HepG2 (cell line): ENCODE measurements around the gene ATP6V1G2. TPM values are rescaled to one million over a fixed set of nuclear protein-coding genes. Genes with fewer than 3 reads are reported as not detected.

ENCODE experiments used
- ATAC-seq: fragments of 200-7000 bp; cut with Tn5 transposase; 3 replicates; pipeline ENCODE4 v1.9.1; 2020; ENCODE audit warnings: mild to moderate bottlenecking, moderate library complexity
- BruUV-seq: library from RNA; stranded (reverse); fragments of 400-500 nt; replicated peaks from 2 replicates; lab custom pipeline; 2021; lab: Mats Ljungman, UMichigan
- CTCF ChIA-PET: fragments of 300-600 bp; formaldehyde crosslinking; extraction: SDS; loops from one replicate; lab custom pipeline; 2021; ENCODE audit warnings: low total read pairs, inconsistent platforms, low intra/inter-chr PET ratio; lab: Yijun Ruan, JAX
- POLR2A ChIA-PET: fragments of 350-600 bp; sonication (Branson Sonifier 250); formaldehyde crosslinking; loops from one replicate; lab custom pipeline; 2020; ENCODE audit warnings: antibody characterized with exemption, inconsistent platforms; lab: Yijun Ruan, JAX
- DNase-seq: peaks from one replicate; pipeline ENCODE4 v3.0.0-alpha.2; 2015; ENCODE audit warnings: low spot score
- FAIRE-seq: peaks from 3 replicates; lab custom pipeline; 2011; peaks lifted over from hg19 to GRCh38; lab: Jason Lieb, UNC
- H2AFZ ChIP-seq: one replicate; pipeline ENCODE4 v1.6.1; 2011; ENCODE audit warnings: low read length, inconsistent platforms
- H3K27ac ChIP-seq: fragments of 300-600 bp; 3 replicates; pipeline ENCODE4 v1.8.0; 2011; ENCODE audit warnings: mixed run types, mild to moderate bottlenecking, mixed read lengths, low read length, inconsistent platforms; ENCODE audit not compliant: insufficient read depth; ENCODE audit errors: extremely low read length
- H3K27me3 ChIP-seq, 2 experiments: fragments of 200-600 bp in 1 of 2; 2 replicates in 1 of 2; 3 replicates in 1 of 2; pipeline versions ENCODE4 v1.6.0 to v1.8.0; 2011; ENCODE audit warnings: low read length in 2 of 2, mild to moderate bottlenecking in 2 of 2, moderate library complexity in 2 of 2, inconsistent platforms in 1 of 2; ENCODE audit not compliant: insufficient read depth in 2 of 2, control insufficient read depth in 1 of 2
- H3K36me3 ChIP-seq, 2 experiments: fragments of 200-600 bp in 1 of 2; replicated peaks in 1 of 2; 2 replicates in 1 of 2; 3 replicates in 1 of 2; pipeline versions ENCODE4 v1.5.1 to v1.8.0; 2011; ENCODE audit warnings: low read length in 2 of 2, inconsistent platforms in 1 of 2; ENCODE audit not compliant: insufficient read depth in 2 of 2, control insufficient read depth in 1 of 2
- H3K4me1 ChIP-seq: 2 replicates; pipeline ENCODE4 v1.5.1; 2012; ENCODE audit warnings: low read length, inconsistent platforms; ENCODE audit not compliant: insufficient read depth
- H3K4me2 ChIP-seq: 2 replicates; pipeline ENCODE4 v1.6.0; 2011; ENCODE audit warnings: low read depth, low read length, inconsistent platforms
- H3K4me3 ChIP-seq, 3 experiments: fragments of 200-600 bp in 1 of 3; sonication (generic), shearing (Covaris generic) in 1 of 3; replicated peaks in 1 of 3; 2 replicates each; pipeline ENCODE4 v1.5.1; 2011 to 2016; ENCODE audit warnings: low read length in 3 of 3, inconsistent platforms in 2 of 3, low read depth in 2 of 3, mild to moderate bottlenecking in 2 of 3, control low read depth in 1 of 3, mixed read lengths in 1 of 3; ENCODE audit not compliant: insufficient read depth in 1 of 3
- H3K79me2 ChIP-seq: one replicate; pipeline ENCODE4 v1.6.1; 2011; ENCODE audit warnings: low read length, inconsistent platforms; ENCODE audit not compliant: insufficient read depth
- H3K9ac ChIP-seq: 2 replicates; pipeline ENCODE4 v1.6.0; 2011; ENCODE audit warnings: mild to moderate bottlenecking, low read depth, low read length, inconsistent platforms; ENCODE audit not compliant: insufficient read depth
- H3K9me3 ChIP-seq: 2 replicates; pipeline ENCODE4 v1.5.1; 2012; ENCODE audit warnings: mild to moderate bottlenecking, low read length
- H4K20me1 ChIP-seq: 2 replicates; pipeline ENCODE4 v1.6.0; 2011; ENCODE audit warnings: inconsistent platforms, mild to moderate bottlenecking, low read length, moderate library complexity; ENCODE audit not compliant: insufficient read depth
- GABPA ChIP-seq, 2 experiments: IDR thresholded peaks; 2 replicates each; pipeline ENCODE4 v1.6.1; 2011 to 2016; ENCODE audit warnings: low read depth in 2 of 2, low read length in 1 of 2, missing biosample characterization in 1 of 2, missing genetic modification characterization in 1 of 2
- NFE2 ChIP-seq: sonication (generic); formaldehyde crosslinking; IDR thresholded peaks from 2 replicates; pipeline ENCODE4 v1.4.0; 2020; ENCODE audit warnings: missing genetic modification reagents
- ZNF282 ChIP-seq: fragments of 450-650 bp; IDR thresholded peaks from 2 replicates; pipeline ENCODE4 v1.6.1; 2018; ENCODE audit not compliant: partially characterized antibody
- ZNF331 ChIP-seq: sonication (generic); formaldehyde crosslinking; IDR thresholded peaks from 2 replicates; pipeline ENCODE4 v1.4.0; 2020; ENCODE audit warnings: missing genetic modification reagents
- ZNF501 ChIP-seq: sonication (generic); formaldehyde crosslinking; IDR thresholded peaks from 2 replicates; pipeline ENCODE4 v1.5.1; 2020; ENCODE audit warnings: mild to moderate bottlenecking, moderate library complexity, missing genetic modification reagents
- ZNF768 ChIP-seq: sonication (generic); formaldehyde crosslinking; IDR thresholded peaks from 2 replicates; pipeline ENCODE4 v1.4.0; 2020; ENCODE audit warnings: missing genetic modification reagents
- ZSCAN20 ChIP-seq: sonication (generic); formaldehyde crosslinking; IDR thresholded peaks from 2 replicates; pipeline ENCODE4 v1.4.0; 2020; ENCODE audit warnings: missing genetic modification reagents, mild to moderate bottlenecking, borderline replicate concordance
- WGBS: methylation state at CpG from one replicate; pipeline ENCODE4 v1.1.6; 2017; ENCODE audit warnings: low lambda C conversion rate; 5-methylcytosine and 5-hydroxymethylcytosine counted together
- in situ Hi-C: cut with HindIII; loops from 2 replicates; pipeline ENCODE4 v1.10.0; 2017; ENCODE audit warnings: low pct_unique_long_range_greater_than_20kb; ENCODE audit not compliant: extremely low pct_ligation_motif_present
- intact Hi-C: fragments of 100-400 bp; cut with micrococcal nuclease; formaldehyde crosslinking; loops from one replicate; pipeline ENCODE4 v1.10.0; 2022; ENCODE audit not compliant: unreplicated experiment
- polyA plus RNA-seq, 8 experiments: library from polyadenylated mRNA; depleted of rRNA in 3 of 8; stranded (reverse) in 7 of 8; unstranded in 1 of 8; fragments of >200 nt; fragmentation: Illumina TruSeq in 4 of 8; extraction: Trizol in 4 of 8; gene quantifications; 2 replicates each; pipeline versions ENCODE4 v1.2.1 to v1.2.3, GENCODE V29; 2011 to 2016; ENCODE audit warnings: low read depth in 4 of 8, missing spikeins in 1 of 8, mixed read lengths in 1 of 8; ENCODE audit not compliant: insufficient read depth in 1 of 8
- total RNA-seq, 5 experiments: library from RNA; depleted of rRNA; stranded (reverse); fragments of >200 nt; fragmentation: Illumina TruSeq; extraction: Trizol; gene quantifications; 2 replicates each; pipeline ENCODE4 v1.2.3, GENCODE V29; 2016; ENCODE audit warnings: low read depth in 1 of 5
- TF ChIP-seq, protein P1 (sequence below): sonication (generic); formaldehyde crosslinking; IDR thresholded peaks from 2 replicates; pipeline ENCODE4 v1.4.0; 2020; ENCODE audit warnings: missing genetic modification reagents

The ATP6V1G2 gene
- total and polyA plus RNA-seq, 2 of the 13 experiments (the other 11 are each of a cell fraction or from before 2014, with no cell fraction given) = 0.27 to 0.83 TPM

GRCh38 chr6:31576897-31577578 lies 30.6 kb upstream of the ATP6V1G2 start:
- in situ Hi-C loops = no loop called here
- CTCF ChIA-PET = no interaction called here
- Histone ChIP-seq H2AFZ (no peak overlapping the region), H3K4me2 (no peak overlapping the region), H3K36me3 (no peaks in the 10 kb centered on the region), H3K27me3 (peaks cover 21 to 96% of the 10 kb centered on the region in 2 experiments), H3K79me2 (no peaks in the 10 kb centered on the region), H3K27ac (no peak overlapping the region)
- no peak for TF ChIP-seq ZNF282
- no peak for TF ChIP-seq NFE2 (CRISPR knock-in tag)
- 0 out of 2 replicates have a peak, but pooled peaks have one; percentile 26 for TF ChIP-seq ZNF768 (CRISPR knock-in tag)
- TF ChIP-seq ZNF501 (CRISPR knock-in tag) = no peak
- no peak for TF ChIP-seq ZNF331
- TF ChIP-seq ZSCAN20 (CRISPR knock-in tag) = no peak
- TF ChIP-seq, protein P1, sequence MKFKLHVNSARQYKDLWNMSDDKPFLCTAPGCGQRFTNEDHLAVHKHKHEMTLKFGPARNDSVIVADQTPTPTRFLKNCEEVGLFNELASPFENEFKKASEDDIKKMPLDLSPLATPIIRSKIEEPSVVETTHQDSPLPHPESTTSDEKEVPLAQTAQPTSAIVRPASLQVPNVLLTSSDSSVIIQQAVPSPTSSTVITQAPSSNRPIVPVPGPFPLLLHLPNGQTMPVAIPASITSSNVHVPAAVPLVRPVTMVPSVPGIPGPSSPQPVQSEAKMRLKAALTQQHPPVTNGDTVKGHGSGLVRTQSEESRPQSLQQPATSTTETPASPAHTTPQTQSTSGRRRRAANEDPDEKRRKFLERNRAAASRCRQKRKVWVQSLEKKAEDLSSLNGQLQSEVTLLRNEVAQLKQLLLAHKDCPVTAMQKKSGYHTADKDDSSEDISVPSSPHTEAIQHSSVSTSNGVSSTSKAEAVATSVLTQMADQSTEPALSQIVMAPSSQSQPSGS (CRISPR knock-in tag) = no peak
- TF ChIP-seq GABPA (IDR thresholded peaks at IDR 0.05; ENCODE audit: low read depth, low read length) = peak; percentile 26; the same call in 1 of the 2 replicates
- TF ChIP-seq GABPA (CRISPR knock-in tag; IDR thresholded peaks at IDR 0.05; ENCODE audit: low read depth) = peak; percentile 24; the same call in 1 of the 2 replicates
- TF ChIP-seq, all 625 proteins: peak for 2
- Histone ChIP-seq H3K9ac (no peak overlapping the region), H3K9me3 (no peaks in the 10 kb centered on the region), H3K4me1 (peaks cover 18% of the 10 kb centered on the region), H4K20me1 (no peaks in the 10 kb centered on the region), H3K4me3 (no peak overlapping the region)
- 34% methylated on average over 18 of the region's 19 CpGs for WGBS
- ATAC-seq = no peak
- DNase-seq = no peak
- no peak for FAIRE-seq
- intact Hi-C loops = no loop called here
- POLR2A ChIA-PET = interaction anchor here (0.6 to 2.3 kb wide), 6 partner anchors 9 to 88 kb away, joined by 3 to 9 read pairs (median 5); partner anchors contain the start of genes DDX39B, GPANK1 and NFKBIL1
- BruUV-seq = no TSS peak
